ENCODE data around the gene EEPD1. TPM values are rescaled to one million over a fixed set of nuclear protein-coding genes. Genes with fewer than 3 reads are reported as not detected.

Gene EEPD1
- total RNA-seq, 1 donor = 5.2 TPM

DNA sequence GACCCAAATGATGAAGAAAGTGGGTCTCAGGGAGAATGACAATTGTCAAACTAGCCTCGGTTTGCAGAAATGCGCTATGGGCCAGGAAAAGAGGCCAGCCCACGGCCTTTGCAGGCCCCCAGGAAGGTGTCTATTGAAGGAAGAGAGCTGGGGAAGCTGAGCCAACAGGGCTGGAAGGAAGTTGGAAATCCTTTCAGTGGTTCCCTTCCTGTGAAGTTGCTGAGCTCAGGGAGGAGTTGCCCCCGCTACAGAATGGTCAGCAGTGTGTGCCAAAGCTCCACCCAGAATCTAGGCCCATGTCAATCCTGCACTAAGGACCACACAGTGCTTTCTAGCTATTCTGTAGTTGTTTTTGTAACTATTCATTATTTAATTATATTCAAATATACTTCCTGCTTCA lies 145.1 kb downstream of the EEPD1 start:
- no peak for DNase-seq (ENCODE audit: low read depth)
- TF ChIP-seq, protein P1, sequence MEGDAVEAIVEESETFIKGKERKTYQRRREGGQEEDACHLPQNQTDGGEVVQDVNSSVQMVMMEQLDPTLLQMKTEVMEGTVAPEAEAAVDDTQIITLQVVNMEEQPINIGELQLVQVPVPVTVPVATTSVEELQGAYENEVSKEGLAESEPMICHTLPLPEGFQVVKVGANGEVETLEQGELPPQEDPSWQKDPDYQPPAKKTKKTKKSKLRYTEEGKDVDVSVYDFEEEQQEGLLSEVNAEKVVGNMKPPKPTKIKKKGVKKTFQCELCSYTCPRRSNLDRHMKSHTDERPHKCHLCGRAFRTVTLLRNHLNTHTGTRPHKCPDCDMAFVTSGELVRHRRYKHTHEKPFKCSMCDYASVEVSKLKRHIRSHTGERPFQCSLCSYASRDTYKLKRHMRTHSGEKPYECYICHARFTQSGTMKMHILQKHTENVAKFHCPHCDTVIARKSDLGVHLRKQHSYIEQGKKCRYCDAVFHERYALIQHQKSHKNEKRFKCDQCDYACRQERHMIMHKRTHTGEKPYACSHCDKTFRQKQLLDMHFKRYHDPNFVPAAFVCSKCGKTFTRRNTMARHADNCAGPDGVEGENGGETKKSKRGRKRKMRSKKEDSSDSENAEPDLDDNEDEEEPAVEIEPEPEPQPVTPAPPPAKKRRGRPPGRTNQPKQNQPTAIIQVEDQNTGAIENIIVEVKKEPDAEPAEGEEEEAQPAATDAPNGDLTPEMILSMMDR (IDR thresholded peaks at IDR 0.05; ENCODE audit: insufficient read depth, low read depth, low read length) = no peak
- no peak overlapping the region for H3K4me3 ChIP-seq (ENCODE audit: low read depth, low read length)

DNA sequence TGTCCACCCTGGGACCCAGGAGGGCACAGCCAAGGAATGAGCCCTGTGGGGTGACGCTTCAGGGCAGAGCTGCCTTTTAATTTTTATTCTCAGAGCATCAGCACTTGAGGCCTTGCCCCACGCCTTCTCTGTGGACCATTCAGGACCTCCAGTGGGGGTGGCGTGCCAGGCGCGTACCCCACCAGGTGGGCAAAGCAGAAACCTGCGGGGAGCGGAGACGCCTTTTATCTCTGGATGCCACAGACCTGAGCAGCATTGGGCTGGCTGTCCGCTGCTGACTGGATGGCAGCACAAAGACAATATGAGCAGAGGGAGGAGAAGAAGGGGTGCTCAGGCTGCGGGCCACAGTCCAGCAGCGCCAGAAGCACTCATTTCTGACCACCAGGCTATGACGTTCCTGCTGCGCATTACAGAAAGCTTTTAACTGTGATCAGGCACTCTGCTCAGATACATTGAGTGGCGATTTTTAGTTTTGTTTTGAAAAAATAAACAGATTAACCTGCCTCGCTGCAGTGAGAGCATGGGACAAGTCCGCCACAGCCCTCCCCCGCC lies 146.2 kb downstream of the EEPD1 start:
- TF ChIP-seq, protein P1 (IDR thresholded peaks at IDR 0.05; ENCODE audit: insufficient read depth, low read depth, low read length) = no peak
- no peak overlapping the region for H3K4me3 ChIP-seq (ENCODE audit: low read depth, low read length)
- DNase-seq (ENCODE audit: low read depth) = no peak

DNA sequence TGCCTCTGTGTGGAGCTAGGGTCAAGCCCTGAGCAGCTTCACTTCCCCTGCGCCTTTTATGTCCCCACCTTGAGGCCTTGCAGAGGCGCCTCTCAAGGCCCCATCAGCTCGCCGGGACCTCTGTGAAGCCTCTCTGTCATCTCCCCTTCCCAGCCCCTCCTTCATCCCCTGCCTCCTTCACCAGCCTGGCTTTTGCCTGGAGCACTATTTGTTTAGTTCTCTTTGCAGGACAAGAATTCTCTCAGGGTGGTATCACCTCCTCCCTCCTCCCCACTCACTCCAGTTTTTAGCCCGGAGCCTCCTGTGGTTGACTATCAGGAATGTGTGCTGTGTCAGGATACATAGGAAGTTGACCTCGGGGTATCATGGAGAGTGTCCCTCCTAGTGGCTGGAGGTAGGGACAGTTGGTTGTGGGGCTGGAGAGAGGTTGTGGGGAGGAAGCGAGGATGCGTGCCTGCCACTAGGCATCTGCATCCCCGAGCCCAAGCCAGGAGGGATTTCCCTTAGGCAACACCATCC lies 146.8 kb downstream of the EEPD1 start:
- TF ChIP-seq, protein P1 (IDR thresholded peaks at IDR 0.05; ENCODE audit: insufficient read depth, low read depth, low read length) = no peak
- no peak for DNase-seq (ENCODE audit: low read depth)
- no peak overlapping the region for H3K4me3 ChIP-seq (ENCODE audit: low read depth, low read length)

DNA sequence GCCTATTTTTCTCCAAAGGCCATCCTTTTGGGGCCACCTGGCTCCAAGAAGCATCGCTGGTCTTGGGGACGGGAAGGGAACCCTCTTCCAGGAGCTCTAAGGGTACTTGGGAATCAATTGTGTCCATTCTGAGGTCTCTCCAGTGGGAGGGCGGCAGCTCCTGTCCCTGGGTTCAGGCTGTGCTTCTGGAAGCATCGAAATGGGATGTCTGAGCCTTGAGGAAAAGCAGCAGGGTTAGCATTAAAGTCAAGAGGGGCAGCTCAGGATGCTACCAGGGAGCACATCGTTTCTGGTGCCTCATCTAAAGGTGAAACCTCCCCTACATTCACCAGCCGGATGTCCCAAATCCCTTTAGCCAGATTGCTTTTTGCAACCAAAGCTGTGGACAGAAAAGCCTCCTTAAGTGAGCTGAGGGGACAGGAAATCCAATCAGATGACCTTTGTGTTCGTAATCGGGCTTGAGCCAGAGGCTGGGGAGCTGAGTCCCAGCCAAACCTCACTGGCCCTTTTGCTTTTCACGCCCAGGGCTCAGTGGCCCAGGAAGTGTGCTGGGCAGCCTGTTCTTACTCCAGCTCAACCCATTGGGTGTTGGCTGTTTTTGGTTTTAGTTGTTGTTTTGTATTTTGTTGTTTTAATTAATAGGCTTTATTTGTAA lies 147.8 kb downstream of the EEPD1 start:
- H3K4me3 ChIP-seq (ENCODE audit: low read depth, low read length) = no peak overlapping the region
- peak; percentile 35 for DNase-seq (ENCODE audit: low read depth)
- TF ChIP-seq, protein P1 (IDR thresholded peaks at IDR 0.05; ENCODE audit: insufficient read depth, low read depth, low read length) = no peak

DNA sequence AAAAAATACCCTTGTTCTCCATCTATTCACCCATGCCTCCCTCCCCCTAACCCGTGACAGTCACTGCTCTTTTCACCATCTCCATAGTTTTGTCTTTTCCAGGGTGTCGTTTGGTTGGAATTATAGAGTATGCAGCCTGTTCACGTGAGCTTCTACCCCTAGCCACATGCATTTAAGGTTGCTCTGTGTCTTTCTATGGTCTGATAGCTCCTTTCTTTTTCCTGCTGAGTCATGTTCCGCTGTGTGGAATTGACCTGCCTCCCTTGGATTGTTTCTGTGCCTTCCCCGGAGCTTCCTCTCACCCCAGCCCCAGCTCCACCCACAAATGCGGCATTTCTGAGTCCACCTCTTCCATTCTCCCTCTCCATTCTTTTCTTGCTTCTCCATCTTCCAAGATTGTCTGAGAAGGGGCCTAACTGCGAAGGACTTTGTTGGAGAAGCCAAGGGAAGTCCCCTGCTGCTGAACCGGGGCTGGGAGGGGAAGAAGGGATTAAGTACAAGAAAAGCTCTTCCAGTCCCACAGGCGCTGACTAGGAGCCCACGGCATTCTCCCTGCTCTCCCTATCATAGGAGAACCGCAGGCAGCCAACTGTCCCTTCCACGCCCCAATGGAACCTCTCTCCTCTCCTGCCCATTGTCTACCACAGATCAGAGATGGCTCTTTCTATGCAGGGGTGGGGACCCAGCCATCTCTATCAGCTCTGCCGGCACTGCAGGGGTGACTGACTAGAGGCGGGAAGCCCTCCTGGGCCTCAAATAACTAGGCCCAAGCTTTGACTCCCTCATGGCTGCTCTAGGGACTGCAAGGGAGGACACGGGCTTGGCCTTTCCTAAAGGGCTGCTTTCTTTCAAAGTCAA lies 149.1 kb downstream of the EEPD1 start:
- no peak overlapping the region for H3K4me3 ChIP-seq (ENCODE audit: low read depth, low read length)
- no peak for DNase-seq (ENCODE audit: low read depth)
- TF ChIP-seq, protein P1 (IDR thresholded peaks at IDR 0.05; ENCODE audit: insufficient read depth, low read depth, low read length) = no peak

DNA sequence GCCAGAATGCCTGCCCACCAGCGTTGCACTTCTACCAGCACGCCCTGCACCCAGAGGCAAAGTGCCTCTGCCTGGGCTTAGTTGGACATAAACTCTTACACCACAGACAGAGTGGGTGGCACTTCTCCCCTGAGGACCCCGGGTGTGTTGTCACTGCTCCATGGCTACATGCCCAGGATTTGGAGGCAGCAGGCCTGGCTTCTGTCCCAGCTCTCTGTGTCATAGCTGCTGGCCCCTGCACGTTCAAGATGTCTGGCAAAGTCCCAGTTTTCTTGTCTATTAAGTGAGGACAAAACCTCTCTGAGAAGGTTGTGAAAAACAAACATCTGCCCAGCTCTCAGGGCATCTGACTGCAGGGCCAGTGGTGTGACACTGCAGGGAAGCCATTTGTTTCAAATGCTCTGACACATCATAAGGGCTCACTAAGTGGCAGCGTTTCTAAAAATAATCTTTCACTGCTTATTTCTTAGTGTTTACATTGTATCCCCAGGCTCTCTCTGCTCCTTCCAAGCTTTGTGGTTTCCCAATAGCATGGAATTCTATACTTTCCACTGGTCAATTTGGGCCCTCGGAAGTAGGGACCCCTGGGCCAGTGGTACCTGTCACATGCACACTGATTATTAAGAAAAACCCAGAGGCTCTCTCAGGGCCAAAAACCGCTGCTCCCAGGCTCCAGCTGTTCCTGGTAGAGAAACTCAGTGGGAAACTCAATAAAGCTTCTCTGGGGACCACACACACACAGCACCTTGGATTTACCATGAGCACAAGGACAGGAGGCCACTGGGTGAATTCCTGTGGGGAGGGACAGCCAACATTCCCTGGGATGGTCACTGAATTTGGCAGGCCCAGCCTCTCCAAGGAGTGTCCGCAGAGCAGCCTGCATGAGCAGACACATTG lies 150.4 kb downstream of the EEPD1 start:
- TF ChIP-seq, protein P1 (IDR thresholded peaks at IDR 0.05; ENCODE audit: insufficient read depth, low read depth, low read length) = no peak
- peak; percentile 88 for DNase-seq (ENCODE audit: low read depth)
- no peak overlapping the region for H3K4me3 ChIP-seq (ENCODE audit: low read depth, low read length)

All from fibroblast of villous mesenchyme (primary cell).